Stimulated activated CD8-positive, alpha-beta memory T cell treated with anti-CD3 and anti-CD28 coated beads, Interleukin-4, amount 100 ng/mL, for 4 hours (primary cell): ENCODE data around the gene RPL3.
"Not testable (repeated sequence)": the region's sequence is repeated elsewhere in the genome, so short reads cannot be mapped to it uniquely, and the experiment has no call there.

ENCODE experiments used
- DNase-seq, 2 donors: peaks; one replicate each; pipeline ENCODE4 v3.0.0-alpha.2; 2020; ENCODE audit warnings: low read depth in 2 of 2, low spot score in 1 of 2

RPL3 gene

GRCh38 chr22:39352306-39352891, 33.0 kb upstream of the RPL3 start:
- no peak for DNase-seq

GRCh38 chr22:39351689-39352214, 32.3 kb upstream of the RPL3 start:
- DNase-seq = no peak

DNA sequence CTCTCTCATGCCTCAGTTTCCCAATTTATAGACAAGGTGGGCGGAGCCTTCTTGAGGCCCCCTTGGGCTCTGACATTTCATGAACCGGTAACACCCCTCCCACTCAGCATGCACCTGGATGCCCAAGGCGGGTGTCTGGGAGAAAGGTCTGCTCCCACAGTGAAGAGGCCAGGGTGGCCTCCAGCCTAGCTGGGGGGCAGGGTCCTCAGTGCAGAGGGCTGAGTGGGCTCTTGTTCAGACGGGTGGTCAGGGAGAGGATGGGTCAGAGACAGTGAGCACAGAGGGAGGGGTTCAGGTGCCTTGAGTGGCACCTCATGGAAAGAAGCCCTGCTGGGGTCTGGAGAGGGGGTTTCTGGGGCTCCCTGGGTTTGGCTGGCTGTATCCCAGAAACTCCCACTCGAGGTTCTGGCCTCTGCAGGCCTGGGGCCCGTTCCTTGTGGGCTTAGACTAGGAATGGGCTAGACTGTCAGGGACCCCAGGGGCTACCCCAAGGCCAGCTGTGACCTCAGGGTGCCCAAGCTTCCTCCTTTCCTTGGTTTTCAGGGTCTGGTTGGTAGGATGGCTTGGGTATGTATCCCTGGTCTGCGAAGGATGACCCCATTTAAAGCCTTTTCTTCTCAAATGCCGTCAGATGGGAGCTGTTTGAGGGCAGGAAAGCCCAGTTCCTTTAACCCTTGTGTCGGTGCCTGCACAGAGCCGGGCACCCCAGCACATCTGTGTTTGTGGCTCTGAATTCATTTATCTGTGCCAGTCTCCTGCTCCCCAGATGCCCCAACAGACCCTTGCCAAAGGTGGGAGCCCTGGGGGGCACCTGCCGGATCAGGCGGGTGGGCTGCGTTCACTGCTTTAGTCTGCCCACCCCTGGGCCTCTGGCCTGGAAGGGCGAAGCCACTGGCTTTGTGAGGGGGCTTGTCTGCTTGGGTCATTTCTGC, 31.6 kb upstream of the RPL3 start:
- no peak for DNase-seq

GRCh38 chr22:39349967-39350726, 30.7 kb upstream of the RPL3 start, which contains the start of gene SYNGR1:
Gene SYNGR1 (plus strand): TSS chr22:39349991. CDS start chr22:39350011, 20 bp downstream.
- DNase-seq = no peak

DNA sequence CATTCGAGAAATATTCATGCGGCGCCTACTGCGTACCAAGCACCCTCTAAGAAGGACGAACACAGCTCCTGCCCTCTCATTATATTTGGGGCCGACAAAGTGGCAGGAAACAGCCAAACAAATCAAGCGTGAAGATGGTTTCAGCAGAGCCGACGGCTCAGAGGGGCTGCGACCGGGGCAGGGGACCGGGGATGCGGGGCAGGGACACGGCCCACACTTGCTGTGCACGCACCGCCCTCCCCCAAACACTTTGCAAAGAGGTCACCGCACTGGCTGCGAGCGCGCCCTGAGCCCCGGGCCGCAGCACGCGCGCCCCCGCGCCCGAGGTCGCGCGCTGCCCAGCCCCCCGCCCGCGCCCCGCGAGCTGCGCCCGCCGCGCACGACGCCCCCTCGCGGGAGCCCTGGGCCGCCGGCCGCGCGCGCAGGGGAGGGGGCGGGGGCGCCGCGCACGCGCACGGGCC, 30.1 kb upstream of the RPL3 start:
- no peak for DNase-seq

DNA sequence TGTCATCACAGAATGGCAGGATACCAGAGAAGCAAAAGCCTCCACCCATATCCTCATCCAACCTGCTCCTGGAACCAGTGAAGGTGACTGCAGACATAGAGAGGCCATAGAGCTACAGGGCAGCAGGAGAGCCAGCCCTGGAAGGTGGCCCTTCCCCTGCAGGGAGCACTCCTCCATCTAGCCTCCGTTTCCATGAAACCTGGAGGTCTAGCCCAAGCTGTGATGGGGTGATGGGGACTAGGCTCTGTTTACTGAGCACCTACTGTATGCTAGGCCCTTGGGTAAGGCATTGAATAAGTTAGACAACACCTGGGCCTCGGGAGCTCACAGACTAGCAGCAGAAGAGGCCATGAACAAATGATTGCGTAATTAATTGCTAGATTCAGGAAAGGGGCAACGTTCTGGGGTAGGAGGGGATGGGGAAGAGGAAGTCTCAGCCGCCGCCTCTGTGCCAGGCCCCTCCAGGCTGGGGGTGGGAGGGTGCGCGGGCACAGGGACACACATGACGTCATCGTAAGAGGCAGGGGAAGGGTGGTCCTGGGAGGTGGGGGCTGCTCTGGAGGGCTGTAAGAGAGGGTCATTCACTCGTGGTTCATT, 29.6 kb upstream of the RPL3 start:
- no peak for DNase-seq

- no peak for DNase-seq
Observed at GRCh38 chr22:39345231-39345630, 25.8 kb upstream of the RPL3 start.

GRCh38 chr22:39344046-39344390, 24.6 kb upstream of the RPL3 start:
- no peak for DNase-seq

GRCh38 chr22:39343259-39344045, 24.0 kb upstream of the RPL3 start:
- peak in 1 of 2 donors; percentile 13 for DNase-seq

DNA sequence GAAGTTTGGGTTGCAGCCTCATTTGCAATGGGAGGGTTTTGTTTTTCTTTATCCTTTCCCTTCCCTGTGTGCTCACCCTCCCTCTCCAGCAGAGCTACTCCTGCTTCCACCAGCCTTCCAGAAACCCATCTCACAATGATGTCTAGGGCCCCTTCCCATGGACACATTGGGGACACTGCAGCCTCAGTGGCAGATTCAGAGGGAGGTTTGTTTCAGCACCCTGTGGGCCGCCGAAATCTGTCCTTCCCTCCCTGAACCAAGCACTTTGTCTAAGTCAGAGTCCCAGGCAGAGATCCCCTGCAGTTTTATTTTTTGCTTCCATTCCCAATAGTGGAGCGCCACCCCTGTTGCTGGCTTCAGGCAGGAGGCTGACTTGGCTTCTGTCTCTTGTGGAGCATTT, 21.8 kb upstream of the RPL3 start:
- no peak for DNase-seq

GRCh38 chr22:39339775-39340174, 20.4 kb upstream of the RPL3 start:
- DNase-seq = not testable (repeated sequence)

DNA sequence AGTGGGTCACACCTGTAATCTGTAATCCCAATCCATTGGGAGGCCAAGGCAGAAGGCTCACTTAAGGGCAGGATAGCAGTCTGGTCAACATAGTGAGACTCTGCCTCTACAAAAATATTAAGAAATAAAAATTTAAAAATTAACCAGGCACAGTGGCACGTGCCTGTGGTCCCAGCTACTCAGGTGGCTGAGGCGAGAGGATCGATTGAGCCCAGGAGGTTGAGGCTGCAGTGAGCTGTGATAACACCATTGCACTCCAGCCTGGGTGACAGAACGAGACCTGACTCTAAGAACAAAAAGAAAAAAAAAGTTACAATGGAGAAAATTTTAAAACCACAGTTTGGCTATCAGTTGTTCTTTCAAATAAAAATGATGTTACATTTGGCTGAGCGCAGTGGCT, 17.0 kb upstream of the RPL3 start:
- no peak for DNase-seq

GRCh38 chr22:39332441-39333064, 13.1 kb upstream of the RPL3 start:
- no peak for DNase-seq

DNA sequence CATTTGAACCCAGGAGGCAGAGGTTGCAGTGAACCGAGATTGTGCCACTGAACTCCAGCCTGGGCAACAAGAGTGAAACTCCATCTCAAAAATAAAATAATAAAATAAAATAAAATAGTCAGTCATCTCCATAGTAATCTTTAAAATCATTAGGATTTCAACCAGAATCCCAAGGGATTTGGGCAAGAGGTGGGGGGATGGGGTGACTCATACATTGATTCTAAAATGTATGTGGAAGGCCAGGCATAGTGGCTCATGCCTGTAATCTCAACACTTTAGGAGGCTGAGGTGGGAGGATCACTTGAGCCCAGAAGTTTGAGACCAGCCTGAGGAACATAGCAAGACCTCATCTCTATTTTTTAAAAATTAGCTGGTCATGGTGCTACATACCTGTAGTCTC, 11.1 kb upstream of the RPL3 start:
- not testable (repeated sequence) for DNase-seq

GRCh38 chr22:39327995-39328754, 8.8 kb upstream of the RPL3 start:
- DNase-seq = no peak

- DNase-seq = no peak
Observed at GRCh38 chr22:39325392-39325932, 6.0 kb upstream of the RPL3 start.

DNA sequence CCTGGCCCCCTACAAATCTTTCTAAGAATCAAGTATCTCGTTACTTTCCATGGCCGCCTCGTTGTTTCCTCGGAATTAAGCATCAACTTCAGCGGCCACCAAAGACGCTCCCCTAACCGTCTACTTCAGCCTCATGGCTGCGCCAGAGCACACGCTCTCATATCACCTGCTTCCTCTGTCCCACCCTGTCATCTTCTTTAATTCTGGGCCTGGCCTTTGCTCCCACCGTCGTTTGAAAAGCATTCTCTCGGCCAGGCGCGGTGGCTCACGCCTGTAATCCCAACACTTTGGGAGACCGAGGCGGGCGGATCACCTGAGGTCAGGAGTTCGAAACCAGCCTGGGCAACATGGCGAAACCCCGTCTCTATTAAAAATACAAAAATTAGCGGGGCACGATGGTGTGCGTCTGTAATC, 1.2 kb upstream of the RPL3 start:
- DNase-seq = not testable (repeated sequence)

DNA sequence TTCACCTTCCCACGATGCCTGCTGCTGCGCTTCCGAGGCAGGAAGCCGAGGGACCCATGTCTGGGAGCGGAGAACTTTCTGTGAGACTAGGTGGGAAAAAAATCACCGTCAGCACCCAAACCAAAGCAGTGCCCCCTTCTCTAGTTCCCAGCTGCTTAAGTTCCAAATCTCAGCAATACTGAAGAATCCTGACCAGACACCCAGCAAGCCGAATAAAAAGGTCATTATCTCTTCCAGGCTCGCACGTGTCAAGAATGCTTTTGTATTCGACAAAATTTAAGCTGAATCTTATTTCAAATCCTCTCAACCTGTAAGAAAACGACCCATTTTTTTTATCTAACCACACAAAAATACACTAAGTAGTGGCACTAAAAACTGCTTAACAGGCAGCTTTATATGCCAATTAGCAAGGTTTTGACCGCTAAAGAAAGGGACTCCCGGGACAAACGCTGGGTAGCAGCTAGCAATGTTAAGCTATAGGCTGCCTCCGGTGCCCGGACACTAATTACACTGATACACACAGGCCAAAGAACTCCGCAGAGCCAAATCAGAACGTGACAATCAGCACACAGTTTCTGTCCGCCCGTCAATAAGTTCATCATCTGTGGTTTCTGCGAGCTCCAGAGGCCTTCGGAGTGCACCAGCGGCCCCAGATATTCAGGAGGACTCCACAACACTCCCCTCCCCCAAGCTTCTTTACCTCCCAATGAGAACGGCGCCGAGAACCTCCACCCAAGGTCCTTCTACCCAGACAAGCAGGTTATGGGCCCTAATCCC, 728 bp downstream of the RPL3 start:
- DNase-seq = no peak
